ENCODE results near the gene TRIM43.
"Not testable (repeated sequence)": the region's sequence is repeated elsewhere in the genome, so short reads cannot be mapped to it uniquely, and the experiment has no call there.

The TRIM43 gene

GRCh38 chr2:95646274-95646994 lies 54.6 kb downstream of the TRIM43 start:
- CTCF ChIA-PET; H3K36me3 ChIP-seq (ENCODE audit: control insufficient read depth in 2 of 2, insufficient read depth in 1 of 2, low read length in 2 of 2); H3K4me1 ChIP-seq (ENCODE audit: control insufficient read depth, insufficient read depth, low read length); H3K27ac ChIP-seq (ENCODE audit: extremely low read depth, low read depth, low read length); H3K9me3 ChIP-seq (ENCODE audit: control insufficient read depth, insufficient read depth, low read depth, low read length); POLR2A ChIA-PET; H3K4me3 ChIP-seq (ENCODE audit: low read depth, low read length): not testable (repeated sequence)

GRCh38 chr2:95648894-95649544 lies 57.2 kb downstream of the TRIM43 start:
- H3K27ac ChIP-seq (ENCODE audit: extremely low read depth, low read depth, low read length); H3K4me1 ChIP-seq (ENCODE audit: control insufficient read depth, insufficient read depth, low read length); POLR2A ChIA-PET; H3K36me3 ChIP-seq (ENCODE audit: control insufficient read depth in 2 of 2, insufficient read depth in 1 of 2, low read length in 2 of 2); H3K4me3 ChIP-seq (ENCODE audit: low read depth, low read length); CTCF ChIA-PET; H3K9me3 ChIP-seq (ENCODE audit: control insufficient read depth, insufficient read depth, low read depth, low read length): not testable (repeated sequence)
